HG02588 (cell line): ENCODE measurements around the gene MED12.

ENCODE experiments used
- ATAC-seq: cut with Tn5 transposase; IDR thresholded peaks from one replicate; pipeline ENCODE4 v1.9.1; 2021; ENCODE audit warnings: mild to moderate bottlenecking, moderate library complexity; ENCODE audit not compliant: unreplicated experiment

MED12 gene

DNA sequence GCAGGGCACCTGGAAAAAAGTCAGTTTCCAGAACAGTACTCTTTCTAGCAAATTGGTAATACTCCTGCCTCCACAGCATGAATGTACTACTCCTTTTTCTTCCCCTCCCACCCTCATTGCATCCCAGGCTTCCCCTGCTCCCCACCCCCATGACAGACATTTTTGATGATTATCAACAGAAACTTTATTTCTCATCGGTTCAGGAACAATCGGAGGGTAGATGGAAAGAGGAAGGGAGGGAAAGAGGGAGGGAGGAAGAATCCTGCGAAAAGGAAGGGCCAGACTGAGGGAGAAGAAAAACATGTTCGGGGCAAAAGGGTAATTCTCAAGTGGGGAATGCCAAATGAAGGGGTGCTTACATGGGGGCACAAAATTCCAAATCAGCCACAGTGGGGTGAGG lies 11.2 kb upstream of the MED12 start:
- ATAC-seq = no peak

DNA sequence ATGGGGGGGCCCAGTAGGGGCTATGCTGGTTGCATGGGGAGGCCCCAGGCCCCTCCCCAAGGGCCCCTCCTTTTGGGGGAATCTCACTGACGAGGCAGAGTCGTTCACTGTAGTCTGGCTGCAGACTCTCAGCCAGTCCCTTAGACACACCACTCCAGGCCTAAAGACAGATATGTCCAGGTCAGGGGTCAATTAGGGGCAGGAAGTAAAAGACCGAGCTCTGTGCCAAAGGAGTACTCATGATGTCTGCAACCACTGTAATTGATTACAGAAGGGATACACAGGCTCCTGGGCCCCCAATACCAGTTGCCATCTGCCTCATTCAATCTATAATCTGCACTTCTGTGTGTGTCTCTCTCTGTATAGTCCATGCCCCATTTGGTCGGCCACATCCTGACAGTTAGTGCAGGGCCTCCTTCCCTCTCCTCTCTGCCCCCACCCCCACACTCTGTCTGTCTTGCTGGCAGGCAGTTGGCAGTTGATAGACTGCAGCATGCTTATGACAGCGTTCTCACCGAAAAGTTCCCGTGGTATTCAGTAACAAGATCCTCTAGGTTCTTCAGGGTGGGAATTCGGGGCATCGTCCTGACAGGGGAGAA lies 10.5 kb upstream of the MED12 start:
- ATAC-seq = no peak

DNA sequence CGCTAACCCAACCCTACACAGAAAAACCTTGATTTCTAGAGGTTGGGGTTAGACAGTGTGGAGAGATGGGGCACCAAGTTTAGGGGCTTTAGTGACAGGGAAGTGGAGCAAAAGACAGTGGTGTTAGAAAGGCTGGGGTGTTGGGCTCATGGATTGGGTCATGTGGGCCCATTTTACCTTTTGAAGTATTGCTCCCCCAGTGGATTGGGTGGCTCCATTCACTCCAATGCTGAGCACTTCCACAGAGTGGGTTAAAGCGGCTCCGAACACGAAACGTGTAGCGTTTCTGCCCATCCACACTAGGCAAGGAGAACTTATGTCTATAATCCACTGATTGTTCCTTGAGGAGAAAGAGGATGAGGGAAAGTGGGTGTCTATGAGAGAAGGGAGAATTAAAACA lies 9.3 kb upstream of the MED12 start:
- ATAC-seq = no peak

DNA sequence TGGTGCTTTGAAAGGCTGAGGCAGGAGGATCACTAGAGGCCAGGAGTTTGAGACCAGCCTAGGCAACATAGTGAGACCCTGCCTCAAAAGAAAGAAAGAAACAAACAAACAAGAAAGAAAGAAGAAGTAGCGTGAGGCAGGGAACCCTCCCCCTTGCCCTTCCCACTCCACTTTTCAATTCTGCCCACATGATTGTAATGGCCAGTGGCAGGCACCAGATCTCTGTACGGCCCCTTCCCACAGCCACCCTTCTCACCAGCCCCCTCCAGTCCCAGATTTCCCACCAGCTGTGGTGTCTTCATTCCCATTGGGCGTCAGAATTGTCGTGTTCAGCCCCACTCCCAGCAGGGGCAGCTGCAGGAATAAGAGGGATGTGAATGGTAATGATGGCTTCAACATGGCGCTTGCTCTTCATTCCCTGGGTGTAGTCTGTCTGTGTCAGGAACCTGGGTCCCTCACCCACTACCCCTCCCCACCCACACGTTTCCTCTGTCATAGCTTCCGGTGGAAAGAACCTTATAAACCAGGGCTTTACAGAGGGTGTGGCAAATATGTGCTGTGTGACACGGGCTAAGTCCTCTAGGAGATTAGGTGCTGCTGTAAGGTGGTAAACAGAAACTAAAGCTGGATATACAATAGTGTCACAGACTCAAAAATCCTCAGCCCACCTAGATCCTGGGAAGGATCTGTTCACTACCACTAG lies 7.1 kb upstream of the MED12 start, which contains the start of gene IL2RG:
Gene IL2RG, minus strand, starts transcription at position 437 of the 703 bp plus-strand sequence. Its CDS starts 38 bp downstream, at position 399.
- peak; percentile 94 for ATAC-seq

DNA sequence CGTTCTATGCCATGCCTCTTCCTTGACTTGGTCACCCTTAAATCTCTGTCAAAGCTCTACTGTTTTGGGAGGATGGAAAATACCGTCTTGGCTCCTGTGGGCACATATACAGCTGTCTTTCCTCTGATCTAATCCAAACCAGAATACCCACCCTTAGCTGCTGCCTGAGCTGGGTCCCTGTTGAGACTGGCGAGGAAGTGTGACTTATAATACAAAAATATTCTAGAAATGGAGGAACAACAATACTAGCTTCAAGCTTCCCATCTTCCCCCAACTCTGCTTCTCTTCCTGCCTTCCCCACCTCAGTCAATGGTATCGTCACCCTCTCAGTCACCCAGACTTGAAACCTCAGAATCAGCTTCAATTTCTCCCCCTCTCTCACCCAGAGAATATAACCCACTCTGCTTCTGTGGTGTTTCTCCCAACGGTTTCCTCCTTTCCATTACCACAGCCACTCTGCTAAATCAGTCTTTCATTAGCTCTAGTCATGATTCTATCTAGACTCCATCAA lies 6.4 kb upstream of the MED12 start:
- peak; percentile 13 for ATAC-seq

DNA sequence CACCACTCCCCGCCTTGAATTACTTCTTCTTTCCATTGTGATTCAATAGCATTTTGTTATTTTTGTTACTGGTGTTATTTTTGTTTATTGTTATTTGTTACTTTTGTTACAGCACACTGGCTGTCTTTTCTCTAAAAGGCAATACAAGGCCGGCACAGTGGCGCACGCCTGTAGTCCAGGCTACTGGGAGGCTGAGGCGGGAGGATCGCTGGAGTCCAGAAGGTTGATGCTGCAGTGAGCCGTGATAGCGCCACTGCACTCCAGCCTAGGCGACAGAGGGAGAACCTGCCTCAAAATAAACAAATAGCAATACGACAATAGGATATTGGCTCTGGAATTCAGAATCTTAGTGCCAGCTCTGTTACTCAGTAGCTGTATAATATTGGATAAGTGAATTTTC lies 1.0 kb upstream of the MED12 start:
- ATAC-seq = no peak

DNA sequence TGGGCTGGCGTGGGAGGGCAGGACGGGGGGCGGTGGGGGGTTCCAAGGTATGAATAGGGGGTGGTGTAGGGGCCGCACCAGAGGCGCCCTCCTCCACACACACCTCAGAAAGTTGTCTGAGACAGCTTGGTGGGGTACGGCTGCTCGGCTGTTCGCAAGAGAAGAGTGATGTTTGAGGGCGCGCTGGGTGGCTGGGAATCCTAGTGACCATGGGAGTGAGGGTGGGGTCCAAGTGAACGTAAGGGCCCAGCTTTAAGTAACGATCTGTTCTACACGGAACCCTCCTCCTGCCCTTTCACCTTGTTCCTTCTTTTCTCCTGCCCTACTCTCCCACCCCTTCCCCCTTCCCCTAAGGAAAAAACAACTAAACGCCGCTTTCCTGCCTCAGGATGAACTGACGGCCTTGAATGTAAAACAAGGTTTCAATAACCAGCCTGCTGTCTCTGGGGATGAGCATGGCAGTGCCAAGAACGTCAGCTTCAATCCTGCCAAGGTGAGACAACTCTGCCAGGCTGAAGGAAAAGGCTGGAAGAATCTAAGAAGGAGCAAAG lies 664 bp downstream of the MED12 start:
- ATAC-seq = peak; percentile 10

DNA sequence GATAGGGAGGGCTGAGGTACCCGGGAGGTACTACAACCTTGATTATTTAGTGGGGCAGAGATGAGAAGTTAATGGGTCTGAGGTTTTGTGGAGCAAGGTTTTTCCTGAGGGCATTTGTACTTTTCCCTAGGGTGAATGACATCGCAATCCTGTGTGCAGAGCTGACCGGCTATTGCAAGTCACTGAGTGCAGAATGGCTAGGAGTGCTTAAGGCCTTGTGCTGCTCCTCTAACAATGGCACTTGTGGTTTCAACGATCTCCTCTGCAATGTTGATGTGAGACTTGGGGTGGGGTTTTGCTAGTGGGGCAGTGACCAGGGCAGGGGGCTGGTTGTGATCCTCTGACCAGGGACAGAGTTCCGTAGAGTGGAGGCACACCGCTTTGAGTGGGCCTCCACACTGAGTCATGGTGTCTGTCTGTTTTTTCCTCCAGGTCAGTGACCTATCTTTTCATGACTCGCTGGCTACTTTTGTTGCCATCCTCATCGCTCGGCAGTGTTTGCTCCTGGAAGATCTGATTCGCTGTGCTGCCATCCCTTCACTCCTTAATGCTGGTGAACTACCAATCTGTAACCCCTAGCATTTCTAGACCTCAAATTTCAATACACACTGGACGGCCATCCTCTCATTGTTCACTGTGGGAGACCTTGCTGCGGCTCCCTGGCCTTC lies 9.9 kb downstream of the MED12 start:
- ATAC-seq = no peak

DNA sequence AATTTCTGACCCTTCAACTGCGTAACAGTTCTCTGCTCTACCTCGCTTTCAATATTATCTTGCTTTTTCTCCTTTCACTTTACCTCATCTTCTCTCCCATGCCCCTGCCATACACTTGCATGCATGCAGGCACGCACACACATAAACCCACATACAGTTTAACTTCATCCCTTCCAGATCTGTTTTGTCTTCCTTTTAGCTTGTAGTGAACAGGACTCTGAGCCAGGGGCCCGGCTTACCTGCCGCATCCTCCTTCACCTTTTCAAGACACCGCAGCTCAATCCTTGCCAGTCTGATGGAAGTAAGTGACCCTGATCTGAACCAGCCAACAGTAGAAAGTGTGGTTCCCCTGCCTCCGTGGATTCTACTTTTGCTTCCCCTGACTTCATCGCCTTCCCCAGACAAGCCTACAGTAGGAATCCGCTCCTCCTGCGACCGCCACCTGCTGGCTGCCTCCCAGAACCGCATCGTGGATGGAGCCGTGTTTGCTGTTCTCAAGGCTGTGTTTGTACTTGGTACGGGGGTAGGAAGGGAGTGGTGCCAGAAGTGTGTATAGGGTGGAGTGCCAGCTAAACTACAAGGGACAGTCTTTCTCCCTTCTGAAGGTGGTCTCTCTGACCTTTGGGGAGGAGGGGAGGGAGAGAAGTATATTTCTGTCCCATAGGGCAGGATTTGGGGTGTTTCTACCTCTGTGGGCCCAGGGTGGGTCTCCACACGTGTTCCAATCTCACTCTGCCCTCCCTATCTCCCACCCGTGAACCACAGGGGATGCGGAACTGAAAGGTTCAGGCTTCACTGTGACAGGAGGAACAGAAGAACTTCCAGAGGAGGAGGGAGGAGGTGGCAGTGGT lies 10.7 kb downstream of the MED12 start:
- ATAC-seq = no peak

DNA sequence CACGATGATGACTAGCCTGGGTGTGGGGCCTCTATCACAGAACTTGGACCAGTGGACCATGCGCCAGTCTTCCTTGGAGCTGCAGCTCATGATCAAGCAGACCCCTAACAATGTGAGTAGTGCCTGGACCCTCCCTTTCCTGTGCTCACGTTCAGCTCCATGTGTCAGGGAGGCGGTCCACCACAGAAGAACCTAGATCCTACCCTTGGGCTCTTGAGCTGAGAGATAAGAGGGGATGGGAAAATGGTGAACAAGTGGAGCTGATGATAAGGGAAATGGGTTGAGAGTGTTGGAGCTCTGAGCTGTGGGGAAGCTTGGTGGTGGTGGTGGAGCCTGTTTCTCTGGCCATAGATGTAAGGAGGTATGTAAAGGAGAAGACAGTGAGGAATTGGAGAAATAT lies 13.1 kb downstream of the MED12 start:
- ATAC-seq = no peak

DNA sequence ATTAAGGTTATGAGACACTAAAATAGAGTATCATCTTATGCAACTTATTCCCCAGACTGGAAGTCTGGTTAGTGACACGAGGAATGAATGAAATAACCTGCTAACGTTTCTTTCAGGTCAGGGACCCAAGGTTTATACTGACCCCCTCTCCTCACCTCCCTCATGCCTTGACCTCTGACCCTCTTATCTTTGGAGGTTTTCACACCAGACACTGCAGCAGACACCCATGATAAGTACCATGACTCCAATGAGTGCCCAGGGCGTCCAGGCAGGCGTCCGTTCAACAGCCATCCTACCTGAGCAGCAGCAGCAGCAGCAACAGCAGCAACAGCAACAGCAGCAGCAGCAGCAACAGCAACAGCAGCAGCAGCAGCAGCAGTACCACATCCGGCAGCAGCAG lies 22.0 kb downstream of the MED12 start:
- no peak for ATAC-seq

DNA sequence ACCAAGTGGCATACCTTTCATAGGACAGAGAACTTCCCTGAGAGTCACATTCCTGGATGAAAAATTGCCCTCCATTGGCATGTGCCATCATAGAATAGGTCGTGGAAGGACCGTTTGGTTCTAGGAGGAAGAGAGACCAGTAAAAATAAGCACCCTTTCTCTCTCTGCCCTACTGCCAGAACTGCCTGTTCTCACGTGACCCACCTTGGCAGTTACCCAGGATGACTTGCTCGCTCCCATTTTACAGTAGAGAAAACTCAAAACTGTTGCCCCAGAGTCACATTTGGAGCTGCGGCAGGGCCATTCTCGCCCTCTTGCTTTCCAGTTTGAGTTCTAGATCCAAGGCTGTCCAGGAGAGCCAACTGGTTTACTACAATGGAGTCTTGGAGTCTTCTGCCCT lies 25.1 kb downstream of the MED12 start:
- ATAC-seq = no peak

DNA sequence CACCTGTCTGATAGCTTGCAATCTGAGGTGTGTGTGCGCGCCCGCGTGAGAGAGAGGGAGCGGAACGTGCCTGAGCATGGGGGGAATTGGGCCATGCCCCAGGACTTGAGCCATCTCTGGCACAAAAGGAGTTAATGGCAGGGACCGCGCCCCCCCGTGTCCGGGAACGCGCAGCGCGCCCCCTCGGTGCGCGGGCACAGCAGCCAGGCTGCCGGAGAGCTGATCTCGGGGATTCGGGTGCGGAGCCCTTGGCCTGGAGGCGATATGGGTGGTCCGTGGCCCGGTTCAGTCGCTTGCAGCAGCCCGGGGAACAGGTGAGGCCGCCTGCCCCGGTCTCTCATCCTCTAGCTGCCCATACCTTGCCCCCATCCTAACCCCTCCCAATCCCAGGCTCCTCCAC lies 26.3 kb downstream of the MED12 start, which contains the start of gene NLGN3:
Gene NLGN3, plus strand, starts transcription at position 191 of the 400 bp plus-strand sequence. CDS start 2,909 bp downstream, outside the sequence.
- no peak for ATAC-seq

DNA sequence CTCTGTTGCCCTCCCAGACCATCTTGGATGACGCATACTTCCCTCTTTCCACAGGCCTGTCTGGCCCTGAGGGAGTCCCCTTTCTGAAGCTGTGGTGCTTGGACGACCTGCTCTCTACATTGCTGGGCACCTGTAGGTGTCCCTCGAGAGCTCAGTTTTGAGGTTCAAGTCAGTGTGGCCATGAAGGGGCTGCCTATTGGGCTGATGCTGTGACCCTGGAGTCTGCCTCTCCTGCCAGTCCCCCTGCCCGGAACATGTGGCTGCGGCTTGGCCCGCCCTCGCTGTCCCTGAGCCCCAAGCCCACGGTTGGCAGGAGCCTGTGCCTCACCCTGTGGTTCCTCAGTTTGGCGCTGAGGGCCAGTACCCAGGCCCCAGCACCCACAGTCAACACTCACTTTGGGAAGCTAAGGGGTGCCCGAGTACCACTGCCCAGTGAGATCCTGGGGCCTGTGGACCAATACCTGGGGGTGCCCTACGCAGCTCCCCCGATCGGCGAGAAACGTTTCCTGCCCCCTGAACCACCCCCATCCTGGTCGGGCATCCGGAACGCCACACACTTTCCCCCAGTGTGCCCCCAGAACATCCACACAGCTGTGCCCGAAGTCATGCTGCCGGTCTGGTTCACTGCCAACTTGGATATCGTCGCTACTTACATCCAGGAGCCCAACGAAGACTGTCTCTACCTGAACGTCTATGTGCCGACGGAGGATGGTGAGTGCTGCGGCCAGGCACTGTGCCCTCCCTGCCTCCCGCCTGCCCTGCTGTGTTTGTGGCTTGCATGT lies 29.3 kb downstream of the MED12 start:
- ATAC-seq = no peak

DNA sequence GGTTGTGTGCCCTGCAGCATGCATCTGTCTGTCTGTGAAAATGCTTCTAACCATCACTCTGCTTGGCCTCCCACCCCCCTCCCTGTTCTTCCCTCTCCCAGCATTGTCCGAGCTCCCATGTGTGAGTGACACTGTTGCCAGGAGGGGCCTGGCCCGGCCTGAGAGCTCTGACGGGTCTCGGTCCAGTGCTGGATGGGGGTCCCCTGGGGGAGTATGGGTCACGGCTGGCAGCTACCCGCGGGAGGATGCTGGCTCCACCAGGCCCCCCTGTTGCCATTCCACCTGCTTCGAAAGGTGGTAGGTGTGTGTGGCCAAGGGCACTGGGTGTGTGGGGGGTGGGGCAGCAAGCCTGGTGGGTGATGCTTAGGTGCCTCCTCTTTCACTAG lies 29.9 kb downstream of the MED12 start:
- no peak for ATAC-seq

DNA sequence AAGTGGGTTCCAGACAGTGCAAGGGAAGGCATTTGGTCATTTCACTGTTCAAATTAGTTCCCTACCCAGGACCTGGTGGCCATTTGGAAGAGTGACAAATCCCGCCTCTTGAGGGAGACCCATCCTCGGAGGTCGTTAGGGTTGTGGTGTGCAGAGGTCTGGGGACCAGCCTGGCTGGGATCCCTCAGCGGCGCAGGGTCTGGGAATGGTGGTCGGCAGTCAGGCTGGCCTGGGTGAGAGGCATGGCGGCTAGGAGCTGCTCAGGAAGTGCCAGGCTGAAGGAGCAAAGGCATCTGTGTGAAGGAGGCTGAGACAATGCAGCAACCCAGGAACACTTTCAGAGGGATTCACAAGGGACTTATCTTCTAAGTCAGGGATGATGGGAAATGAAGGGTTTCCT lies 33.0 kb downstream of the MED12 start:
- ATAC-seq = no peak

DNA sequence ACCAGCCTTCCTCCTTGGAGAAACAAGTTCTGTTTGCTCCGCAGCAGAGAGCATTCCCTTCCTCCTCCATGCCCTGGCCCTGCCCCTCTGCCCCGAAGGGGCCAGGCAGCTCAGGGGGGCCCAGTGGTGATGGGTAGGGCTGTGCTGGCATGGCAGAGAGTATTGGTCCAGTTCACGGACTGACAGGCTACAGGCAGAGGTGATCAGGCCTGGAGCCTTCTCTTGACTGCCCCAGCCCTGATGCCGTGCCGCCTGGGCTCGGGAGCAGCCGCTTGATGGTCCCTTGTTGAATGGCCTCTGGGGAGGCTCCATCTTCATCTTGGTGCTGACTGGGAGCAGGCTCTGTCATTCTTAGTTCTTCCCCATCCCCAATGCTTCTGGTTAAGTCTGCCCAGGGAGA lies 35.8 kb downstream of the MED12 start:
- ATAC-seq = no peak

DNA sequence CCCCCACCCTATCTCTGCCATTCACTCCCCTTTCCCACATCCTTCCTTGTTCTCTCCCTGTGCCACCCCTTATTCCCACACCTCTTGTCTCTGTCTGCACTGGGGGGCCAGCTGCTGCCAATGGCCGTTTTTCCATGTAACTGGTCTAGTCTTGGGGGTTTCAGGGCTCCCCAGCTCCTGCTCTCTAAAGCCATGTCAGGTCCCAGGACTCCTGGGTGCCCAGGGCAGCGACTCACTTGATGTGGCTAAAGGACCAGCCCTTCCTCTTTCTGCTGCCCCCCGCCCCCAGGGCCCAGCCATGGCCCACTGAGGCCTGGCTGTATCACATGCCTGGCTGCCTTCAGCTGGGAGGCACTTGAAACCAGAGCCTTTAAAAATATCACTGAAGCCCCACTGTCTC lies 36.2 kb downstream of the MED12 start:
- no peak for ATAC-seq

DNA sequence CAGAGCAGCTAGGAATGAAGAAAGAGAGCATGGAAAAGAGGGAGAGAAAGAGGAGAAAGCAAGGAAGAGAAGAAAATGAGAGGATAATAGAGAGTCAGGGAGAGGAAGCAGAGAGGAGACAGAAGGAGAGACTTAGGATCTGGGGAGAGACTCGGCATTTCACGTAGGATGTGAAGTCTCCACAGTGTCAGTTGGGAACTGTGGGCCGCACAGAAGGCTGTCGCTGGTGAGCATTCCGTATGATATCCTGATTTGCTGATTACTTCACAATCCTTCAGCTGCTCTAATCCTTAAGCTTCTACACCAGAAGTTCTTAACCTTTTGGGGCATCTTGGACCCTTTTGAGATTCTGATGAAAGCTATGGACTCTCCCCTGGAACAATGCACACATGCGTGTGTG lies 40.2 kb downstream of the MED12 start:
- ATAC-seq = no peak

DNA sequence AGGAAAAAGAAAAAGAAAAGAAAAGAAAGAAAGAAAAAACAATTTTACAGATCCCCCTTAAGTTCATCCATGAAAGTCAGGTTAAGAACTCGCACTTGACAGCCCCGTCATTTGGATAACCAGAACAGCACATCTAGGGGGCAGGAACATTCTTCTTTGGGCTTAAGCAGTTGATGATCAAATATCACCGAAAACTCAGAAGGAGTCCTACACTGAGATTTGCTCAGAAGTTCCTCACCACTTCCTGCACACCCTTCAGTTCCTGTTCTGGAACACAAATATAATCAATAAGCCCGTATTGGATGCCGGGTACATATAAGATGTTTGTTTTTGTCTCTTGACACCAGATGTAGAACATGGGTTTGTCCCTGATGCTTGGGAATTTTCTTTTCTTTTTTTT lies 40.9 kb downstream of the MED12 start:
- ATAC-seq = no peak
